Measurements from ENCODE around the gene BCORL1.

Gene BCORL1

GRCh38 chrX:130095249-130096030 is 113.0 kb downstream of the BCORL1 start:
- DNase-seq, result no peak

GRCh38 chrX:130097507-130098209 is 115.2 kb downstream of the BCORL1 start:
- no peak for DNase-seq

GRCh38 chrX:130098210-130098552 is 115.7 kb downstream of the BCORL1 start:
- DNase-seq, result no peak

- DNase-seq, result no peak
Measured at GRCh38 chrX:130100180-130100579, 117.7 kb downstream of the BCORL1 start.

- no peak for DNase-seq
Measured at GRCh38 chrX:130103605-130104004, 121.2 kb downstream of the BCORL1 start.

GRCh38 chrX:130105244-130105643 is 122.8 kb downstream of the BCORL1 start:
- DNase-seq, result no peak

- peak; percentile 53 for DNase-seq
Measured at GRCh38 chrX:130106071-130106470, 123.6 kb downstream of the BCORL1 start.
